HuH-7.5 (cell line): ENCODE data around the gene CKAP5.
"Not testable (repeated sequence)": the region's sequence is repeated elsewhere in the genome, so short reads cannot be mapped to it uniquely, and the experiment has no call there.

Experiments used
- DNase-seq: peaks from one replicate; pipeline ENCODE4 v3.0.0; 2011; ENCODE audit warnings: low spot score

The CKAP5 gene

DNA sequence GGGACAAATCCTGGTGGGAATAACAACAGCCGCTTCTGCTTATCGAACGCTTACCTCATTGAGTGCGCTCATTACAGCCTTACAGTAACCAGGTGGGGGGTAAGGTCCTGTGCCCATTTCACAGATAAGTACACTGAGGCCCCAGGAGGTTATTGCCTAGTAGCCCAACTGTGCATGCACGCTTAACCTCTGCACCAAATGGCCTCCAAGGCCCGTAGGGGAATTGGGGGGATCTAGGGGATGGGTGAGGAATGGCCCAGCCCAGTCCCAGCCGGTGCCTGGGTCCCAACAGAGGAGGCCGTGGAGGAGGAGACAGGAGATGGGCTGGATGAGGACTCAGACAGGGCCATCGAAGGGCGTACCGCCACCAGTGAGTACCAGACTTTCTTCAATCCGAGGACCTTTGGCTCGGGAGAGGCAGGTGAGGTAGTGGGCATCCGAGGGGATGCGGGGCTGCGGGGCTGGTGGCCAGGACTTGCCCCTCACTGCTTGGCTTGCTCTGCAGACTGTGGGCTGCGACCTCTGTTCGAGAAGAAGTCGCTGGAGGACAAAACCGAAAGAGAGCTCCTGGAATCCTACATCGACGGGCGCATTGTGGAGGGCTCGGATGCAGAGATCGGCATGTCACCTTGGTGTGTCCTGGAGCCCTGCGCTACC is 119.7 kb downstream of the CKAP5 start:
- no peak for DNase-seq

DNA sequence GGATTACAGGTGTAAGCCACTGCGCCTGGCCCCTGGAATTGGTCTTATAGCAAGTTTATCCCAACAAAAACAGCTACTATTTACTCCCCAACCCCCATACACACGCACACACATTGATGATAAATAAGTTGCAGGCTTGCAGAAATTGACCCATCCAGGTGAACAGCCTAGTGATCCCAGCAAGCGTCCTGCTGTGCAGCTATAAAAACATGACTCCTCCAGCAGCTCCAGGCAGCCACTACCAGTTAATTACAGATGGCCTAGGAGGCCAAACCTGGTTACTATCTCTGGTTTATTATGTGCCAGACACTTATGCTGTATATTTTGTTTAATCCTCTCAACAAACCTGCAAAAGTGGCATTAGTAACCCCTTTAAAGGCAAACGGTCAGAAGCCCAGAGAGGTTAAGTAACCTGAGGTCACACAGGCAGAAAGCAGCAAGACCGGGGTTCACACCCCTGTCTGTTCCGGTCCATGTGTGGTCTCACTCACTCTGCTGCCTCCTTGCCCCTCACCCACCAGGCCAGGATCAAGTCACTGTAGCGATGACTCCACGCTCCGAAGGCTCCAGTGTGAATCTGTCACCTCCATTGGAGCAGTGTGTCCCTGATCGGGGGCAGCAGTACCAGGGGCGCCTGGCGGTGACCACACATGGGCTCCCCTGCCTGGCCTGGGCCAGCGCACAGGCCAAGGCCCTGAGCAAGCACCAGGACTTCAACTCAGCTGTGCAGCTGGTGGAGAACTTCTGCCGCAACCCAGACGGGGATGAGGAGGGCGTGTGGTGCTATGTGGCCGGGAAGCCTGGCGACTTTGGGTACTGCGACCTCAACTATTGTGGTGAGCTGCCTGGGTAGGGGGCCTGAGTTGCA is 120.5 kb downstream of the CKAP5 start:
- DNase-seq, result no peak

DNA sequence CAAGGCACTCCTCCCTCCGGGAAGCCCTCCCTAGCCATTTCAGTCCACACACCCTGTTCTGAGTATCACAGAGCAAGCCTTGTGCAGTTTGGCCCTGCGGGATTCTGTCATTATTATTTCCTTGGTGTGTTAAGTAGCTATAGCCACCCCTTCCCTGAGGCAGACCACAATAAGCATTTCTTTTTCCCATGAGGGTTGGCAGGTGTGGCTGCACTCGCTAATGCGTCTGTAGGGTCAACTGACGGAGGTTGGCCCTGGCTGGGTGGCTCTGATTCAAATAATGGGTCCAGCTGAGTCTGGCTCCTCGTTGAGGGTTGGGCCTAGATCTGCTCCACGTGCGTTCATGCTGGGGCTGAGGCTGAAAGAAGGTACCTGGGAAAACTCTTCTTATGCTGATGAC is 122.0 kb downstream of the CKAP5 start:
- DNase-seq, result no peak

DNA sequence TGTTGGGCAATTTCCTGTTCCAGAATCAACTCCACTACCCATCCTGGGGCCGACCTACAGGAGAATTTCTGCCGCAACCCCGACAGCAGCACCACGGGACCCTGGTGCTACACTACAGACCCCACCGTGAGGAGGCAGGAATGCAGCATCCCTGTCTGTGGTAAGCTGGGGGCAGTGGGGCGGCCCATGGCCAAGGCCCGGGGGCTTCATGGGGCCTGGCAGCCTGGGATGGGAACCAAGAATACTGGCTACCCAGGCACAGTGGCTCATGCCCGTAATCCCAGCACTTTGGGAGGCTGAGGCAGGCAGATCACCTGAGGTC is 122.8 kb downstream of the CKAP5 start:
- no peak for DNase-seq

DNA sequence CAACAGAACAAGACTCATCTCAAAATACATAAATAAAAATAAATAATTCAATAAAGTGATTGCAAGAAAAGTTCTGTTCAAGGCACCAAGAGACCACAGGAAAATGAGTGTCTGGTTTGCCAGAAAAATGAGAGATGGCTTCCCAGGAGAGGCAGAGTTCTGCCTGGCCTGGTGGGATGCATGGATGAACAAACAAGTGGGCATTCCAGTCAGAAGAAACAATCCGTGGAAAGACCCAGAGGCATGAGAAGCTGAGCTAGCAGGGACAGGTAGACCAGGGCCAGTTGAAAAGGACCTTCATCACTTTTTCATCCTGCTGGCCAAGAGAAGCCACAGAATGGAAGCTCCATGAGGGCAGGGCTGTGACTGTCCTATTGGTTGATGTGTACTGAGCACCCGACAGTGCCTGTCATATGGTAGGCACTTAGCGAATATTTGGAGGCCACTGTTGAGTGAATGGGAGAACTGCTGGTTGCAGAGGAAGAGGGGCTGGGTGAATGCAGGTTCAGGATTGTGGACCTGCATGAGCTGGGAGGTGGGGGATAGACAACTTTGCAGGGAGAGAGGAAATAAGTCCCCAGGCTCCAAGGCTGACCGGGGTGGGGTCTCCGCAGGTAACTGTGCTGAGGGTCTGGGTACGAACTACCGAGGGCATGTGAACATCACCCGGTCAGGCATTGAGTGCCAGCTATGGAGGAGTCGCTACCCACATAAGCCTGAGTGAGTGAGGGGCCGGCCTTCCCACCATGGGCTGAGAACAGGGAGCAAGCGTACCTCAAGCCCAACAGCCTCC is 123.3 kb downstream of the CKAP5 start:
- DNase-seq, result no peak

DNA sequence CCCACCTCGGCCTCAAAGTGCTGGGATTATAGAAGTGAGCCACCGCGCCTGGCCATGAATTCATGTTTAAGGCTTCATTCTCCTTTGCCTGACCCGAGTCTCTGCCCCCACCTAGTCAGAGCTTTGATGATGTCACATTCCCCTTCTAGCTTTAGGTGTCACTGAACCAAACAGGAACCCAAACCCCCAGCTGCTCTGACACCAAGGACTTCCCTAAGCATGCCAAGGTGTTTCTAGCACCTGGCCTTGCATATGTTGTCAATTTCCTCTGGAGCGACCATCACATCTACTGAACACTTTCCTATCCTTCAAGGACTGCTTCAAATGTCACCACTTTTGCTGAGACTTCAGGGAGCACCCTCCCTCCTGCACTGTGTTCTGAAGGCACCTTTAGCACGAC is 124.8 kb downstream of the CKAP5 start:
- no peak for DNase-seq

DNA sequence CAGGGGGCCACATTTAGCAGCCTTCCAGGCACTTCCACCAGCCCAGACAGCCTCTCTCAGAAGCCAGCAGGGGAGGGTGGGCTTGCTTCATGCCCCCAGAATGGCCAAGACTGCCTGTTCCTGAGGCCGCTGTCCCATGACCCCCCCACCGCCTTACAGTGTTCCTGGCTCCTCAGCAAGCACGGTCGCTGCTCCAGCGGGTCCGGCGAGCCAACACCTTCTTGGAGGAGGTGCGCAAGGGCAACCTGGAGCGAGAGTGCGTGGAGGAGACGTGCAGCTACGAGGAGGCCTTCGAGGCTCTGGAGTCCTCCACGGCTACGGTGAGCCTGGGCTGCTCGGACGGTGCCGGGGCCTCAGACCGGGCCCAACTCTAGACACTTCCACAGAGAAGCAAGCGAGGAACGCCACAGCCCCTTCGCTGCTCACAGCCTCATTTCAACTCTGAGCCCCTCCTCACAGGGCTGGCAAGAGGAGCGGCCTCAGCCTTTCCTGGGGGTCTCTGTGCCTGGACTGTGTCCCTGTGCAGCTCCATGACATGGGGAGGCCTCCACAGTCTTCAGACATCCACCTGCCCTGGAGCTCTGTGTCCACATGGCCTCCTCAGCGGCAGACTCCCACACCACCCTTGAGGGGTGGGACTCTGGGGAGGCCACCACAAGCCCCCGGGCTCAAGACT is 126.4 kb downstream of the CKAP5 start:
- DNase-seq, result no peak

DNA sequence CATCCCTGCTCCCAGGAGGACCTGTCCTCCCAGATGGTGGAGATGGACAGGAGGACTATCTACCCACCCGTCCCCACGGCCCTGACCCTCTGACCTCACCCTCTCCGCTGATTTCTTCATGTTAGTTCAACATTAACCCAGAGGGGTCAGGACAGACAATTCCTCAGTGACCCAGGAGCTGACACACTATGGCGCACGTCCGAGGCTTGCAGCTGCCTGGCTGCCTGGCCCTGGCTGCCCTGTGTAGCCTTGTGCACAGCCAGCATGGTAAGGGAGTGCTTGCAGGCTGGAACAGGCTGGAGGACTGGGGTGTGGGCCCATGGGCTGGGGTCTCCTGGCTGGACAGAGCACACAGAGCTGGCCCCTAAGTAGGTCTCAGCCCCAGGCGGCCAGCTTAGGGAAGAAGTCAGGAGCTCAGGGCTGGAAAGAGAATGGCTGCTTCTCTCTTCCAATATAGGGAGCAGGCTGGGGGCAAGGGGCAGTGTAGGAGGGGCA is 127.0 kb downstream of the CKAP5 start, which contains the start of gene F2:
F2 (plus strand) TSS at position 166 of the 495 bp plus-strand sequence; CDS start at position 189, 23 bp downstream.
- DNase-seq, result peak; percentile 72

DNA sequence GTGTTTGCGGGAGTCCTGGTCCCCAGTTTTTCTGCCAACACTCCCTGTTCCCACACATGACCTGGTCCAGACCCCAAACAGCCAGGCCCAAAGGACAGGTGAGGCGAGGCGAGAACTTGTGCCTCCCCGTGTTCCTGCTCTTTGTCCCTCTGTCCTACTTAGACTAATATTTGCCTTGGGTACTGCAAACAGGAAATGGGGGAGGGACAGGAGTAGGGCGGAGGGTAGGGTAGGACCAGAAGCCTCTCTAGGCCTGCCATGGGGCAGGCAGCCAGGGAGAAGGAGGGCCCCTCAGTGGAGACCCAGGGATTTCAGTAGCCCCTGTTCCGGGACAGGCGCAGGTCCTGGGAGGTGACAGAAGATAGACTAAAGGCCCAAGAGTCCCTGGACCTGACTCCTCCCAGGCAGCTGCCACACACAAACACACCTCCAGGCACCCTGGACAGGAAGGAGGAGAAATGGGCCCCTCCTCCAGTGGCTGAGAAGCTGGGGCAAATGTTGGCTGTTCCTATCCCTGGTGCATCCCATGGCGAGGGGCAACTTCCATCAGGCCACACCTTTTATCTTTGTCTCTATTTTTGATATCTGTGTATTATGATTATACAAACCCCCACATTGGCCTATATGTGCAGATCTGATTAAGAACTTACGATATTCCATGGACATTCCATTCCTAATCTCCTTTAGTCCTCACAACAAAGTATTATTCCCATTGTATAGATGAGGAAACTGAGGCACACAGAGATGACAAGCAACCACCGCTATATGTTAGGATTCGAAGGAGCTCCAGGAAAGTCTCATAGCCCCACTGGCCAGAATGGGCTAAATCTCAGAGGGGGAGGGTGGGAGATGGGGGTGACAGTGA is 127.7 kb downstream of the CKAP5 start:
- DNase-seq, result peak; percentile 70

DNA sequence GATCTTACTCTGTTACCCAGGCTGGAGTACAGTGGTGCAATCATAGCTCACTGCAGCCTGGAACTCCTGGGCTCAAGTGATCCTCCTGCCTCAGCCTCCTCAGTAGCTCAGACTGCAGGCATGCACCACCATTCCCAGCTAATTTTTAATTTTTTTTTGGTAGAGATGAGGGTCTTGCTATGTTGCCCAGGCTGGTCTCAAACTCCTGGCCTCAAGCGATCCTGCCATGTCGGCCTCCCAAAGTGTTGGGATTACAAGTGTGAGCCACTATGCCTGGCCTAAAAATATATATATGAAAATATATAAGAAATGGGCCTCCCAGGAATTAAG is 128.3 kb downstream of the CKAP5 start:
- DNase-seq, result not testable (repeated sequence)

DNA sequence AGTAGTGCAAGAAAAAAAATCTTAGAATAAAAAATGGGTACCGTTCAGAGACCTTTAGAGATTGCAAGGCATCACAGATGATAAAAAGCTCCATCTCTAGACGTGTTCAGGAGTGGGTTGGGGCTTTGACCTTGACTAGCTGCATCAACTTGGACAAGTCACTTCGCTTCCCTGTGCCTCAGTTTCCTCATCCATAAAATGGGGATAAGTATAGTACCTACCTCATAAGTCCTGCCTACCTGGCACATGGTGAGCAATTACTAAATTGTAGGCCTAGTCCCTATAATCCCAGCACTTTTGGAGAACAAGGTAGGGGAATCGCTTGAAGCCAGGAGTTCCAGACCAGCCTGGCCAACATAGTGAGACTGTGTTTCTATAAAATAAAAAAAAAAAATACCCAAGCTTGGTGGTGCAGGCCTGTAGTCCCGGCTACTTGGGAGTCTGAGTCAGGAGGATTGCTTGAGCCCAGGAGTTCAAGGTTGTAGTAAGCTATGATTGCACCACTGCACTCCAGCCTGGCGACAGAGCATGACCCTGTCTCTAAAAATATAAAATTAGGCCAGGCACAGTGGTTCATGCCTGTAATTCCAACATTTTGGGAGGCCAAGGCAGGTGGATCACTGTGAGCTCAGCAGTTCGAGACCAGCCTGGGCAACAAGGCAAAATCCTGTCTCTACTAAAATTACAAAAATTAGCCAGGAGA is 133.1 kb downstream of the CKAP5 start:
- DNase-seq, result no peak

DNA sequence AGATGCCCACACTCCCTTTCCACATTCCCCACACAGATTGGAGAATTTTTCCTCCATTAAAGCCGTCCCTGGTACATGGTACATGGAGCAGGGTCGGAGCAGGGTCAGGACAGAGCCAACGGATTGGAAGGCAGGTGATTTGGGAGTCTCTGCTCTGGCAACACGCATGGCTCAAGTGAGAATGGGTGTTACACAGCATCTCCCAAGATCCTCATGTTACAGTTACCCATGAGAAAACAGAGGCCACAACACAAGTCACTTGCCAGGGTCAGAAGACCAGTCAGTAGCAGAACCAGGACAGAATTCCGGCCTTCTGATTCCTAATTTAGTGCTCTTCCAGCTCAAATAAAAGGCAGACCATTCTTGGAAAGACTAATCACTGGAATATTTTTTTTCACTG is 134.8 kb downstream of the CKAP5 start:
- no peak for DNase-seq

DNA sequence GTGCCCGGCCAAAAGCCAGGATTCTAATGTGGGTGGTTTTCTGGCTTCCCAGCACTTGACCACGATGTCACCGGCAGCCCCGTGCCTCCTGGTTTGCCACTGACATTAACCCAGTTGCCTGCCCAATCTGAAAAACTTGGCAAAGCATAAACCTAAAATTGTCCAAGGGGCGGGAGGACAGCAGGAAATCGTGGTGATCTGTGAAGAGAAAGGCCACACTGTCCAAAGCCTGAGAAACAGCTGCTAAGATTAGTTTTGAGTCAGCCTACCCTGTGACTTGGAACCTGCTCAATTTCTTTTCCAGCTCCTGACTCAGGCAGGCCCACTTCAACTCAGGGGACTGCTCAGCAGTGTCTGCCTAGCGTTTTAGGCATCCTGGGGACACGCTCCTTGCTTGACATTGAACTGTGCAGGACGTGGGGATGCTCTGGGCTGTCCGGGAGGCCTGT is 135.2 kb downstream of the CKAP5 start:
- no peak for DNase-seq

DNA sequence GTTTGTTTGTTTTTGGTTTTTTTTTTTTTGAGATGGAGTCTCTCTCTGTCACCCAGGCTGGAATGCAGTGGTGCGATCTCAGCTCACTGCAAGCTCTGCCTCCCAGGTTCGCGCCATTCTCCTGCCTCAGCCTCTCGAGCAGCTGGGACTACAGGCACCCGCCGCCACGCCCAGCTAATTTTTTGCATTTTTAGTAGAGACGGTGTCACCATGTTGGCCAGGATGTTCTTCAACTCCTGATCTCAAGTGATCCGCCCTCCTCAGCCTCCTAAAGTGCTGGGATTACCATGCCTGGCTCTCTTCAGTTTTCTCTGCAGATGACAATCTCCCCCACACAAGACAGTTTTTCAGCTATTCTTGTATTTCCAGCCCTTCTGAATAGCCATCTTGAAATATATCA is 136.7 kb downstream of the CKAP5 start:
- DNase-seq, result not testable (repeated sequence)

DNA sequence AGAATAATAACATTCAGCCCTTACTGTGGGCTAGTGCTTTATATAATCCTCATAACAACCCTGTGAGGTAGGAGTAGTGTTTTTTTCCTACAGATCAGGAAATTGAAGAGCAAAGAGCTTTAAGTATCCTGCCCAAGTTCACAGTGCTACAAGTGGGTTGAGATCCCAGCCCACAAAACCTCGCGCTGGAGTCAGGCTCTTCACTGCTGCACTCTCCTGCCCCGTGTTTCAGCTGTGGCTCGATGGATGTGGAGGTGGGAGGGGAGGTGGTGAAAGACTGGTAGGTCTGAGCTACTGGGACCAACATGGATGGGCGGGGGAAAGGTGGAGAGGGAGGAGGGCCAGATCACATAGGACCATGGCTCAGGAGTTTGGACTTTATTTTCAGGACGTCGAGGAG is 139.2 kb downstream of the CKAP5 start:
- DNase-seq, result no peak

DNA sequence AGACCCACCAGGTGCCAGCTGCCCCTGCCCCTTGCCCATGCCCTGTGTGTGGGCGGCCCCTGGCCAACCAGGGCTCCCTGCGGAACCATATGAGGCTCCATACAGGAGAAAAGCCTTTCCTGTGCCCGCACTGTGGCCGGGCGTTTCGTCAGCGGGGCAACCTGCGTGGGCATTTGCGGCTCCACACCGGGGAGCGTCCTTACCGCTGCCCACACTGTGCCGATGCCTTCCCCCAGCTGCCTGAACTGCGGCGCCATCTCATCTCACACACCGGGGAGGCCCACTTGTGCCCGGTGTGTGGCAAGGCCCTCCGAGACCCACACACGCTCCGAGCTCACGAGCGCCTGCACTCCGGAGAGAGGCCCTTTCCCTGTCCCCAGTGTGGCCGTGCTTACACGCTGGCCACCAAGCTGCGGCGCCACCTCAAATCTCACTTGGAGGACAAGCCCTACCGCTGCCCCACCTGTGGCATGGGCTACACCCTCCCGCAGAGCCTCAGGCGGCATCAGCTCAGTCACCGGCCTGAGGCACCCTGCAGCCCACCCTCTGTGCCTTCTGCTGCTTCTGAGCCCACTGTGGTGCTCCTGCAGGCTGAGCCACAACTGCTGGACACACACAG is 140.9 kb downstream of the CKAP5 start:
- DNase-seq, result no peak

DNA sequence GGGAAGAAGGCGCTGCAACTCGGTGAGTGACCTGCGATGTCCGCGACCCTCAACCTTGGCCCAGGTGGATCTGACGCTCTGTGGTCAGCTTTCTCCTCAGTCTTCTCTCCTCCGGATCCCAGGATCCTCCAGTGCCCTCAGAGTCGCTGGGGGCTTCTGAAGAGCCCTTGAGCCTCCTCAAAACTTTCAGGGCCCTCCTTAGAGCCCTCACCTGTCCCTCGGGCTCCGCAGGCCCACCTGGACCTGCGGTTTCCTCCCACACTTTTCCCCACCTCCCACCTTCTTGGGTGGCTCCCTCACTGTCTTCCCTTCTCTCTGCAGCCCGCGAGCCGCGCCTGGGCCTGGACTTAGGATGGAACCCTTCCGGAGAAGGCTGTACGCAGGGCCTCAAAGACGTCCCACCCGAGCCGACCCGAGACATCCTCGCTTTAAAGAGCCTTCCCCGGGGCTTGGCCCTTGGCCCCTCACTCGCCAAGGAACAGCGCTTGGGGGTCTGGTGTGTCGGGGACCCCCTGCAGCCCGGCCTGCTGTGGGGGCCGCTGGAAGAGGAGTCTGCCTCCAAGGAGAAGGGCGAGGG is 144.9 kb downstream of the CKAP5 start:
- DNase-seq, result no peak

DNA sequence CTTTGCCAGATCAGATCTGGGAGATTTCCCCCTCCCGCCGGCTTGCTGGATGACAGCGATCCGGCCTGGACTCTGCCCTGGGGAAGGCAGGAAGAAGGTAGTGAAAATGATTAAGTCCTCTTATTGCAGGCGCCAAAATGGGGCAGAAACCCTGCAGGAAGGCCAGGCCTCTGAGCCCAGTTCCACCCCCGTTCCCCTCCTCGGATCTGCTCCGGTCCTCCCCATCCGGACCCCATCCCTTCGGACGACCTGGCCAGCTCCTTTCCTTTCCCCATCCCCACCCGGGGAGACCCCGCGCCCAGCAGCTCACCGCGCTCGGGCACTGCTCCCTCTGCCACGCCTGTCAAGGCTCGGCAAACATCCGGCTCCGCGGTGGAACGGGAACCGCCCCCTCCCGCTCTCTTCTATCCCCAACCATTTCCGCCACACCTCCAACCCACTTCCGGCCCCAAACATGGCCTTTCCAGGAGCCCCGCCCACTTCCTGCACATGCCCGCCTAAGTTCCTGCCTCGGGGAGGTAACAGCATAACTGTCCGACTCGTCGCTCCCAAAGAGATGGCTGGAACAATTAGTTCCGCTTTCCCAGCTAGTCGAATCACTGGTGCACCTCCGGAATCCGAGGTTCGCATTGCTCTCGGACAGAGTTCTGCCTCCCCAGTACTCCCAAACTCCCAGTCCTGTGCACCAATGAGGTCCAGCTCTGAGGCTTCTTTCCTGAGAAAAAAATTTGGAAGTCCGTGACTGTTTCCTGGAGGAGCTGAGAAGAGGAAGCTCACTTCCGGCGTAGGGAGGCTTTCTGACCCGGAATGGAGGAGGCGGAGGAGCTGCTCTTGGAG is 145.6 kb downstream of the CKAP5 start, which contains the start of the genes ARHGAP1 and ZNF408:
ARHGAP1 (minus strand) TSS at position 379 of the 837 bp plus-strand sequence. CDS start 4,512 bp downstream, outside the sequence.
ZNF408 (plus strand) TSS at position 791 of the 837 bp plus-strand sequence; CDS start at position 808, 17 bp downstream.
- DNase-seq, result peak; percentile 90
